ENCODE data around the gene SMARCAD1. TPM values are rescaled to one million over a fixed set of nuclear protein-coding genes. Genes with fewer than 3 reads are reported as not detected.
"Not testable (repeated sequence)": the region's sequence is repeated elsewhere in the genome, so short reads cannot be mapped to it uniquely, and the experiment has no call there.

SMARCAD1 gene
- polyA plus RNA-seq, 1 of the 3 experiments (the other 2 are of a cell fraction) = 10.7 TPM

- ChIA-PET POLR2A (no interaction called here), CTCF (interaction anchor here (0.9 to 1.3 kb wide), 3 partner anchors 19 to 296 kb away, joined by 3 to 4 read pairs (median 3); no protein-coding TSS in a partner anchor)
- no peak overlapping the region for H3K4me3 ChIP-seq (ENCODE audit: low read depth in 2 of 2, low read length in 1 of 2)
- no peaks in the 10 kb centered on the region for H3K9me2 ChIP-seq
- DNase-seq = no peak
- 73% methylated on average over 4 of the region's 4 CpGs for WGBS (ENCODE audit: low lambda C conversion rate)
- no peak overlapping the region for H3K4me2 ChIP-seq
- no peak for TF ChIP-seq TAF1 (IDR thresholded peaks at IDR 0.05; ENCODE audit: borderline replicate concordance, low read depth, low read length)
- TF ChIP-seq FOXM1 (IDR thresholded peaks at IDR 0.05; ENCODE audit: low read depth) = no peak
- no peak for TF ChIP-seq TCF12 (IDR thresholded peaks at IDR 0.05)
- no peak for TF ChIP-seq MAX (IDR thresholded peaks at IDR 0.05; ENCODE audit: low read depth)
- 0 out of 2 replicates have a peak, but pooled peaks have one; percentile 13 for TF ChIP-seq PBX3 (IDR thresholded peaks at IDR 0.05)
- no peak for TF ChIP-seq CHD2 (IDR thresholded peaks at IDR 0.05; ENCODE audit: low read length, partially characterized antibody)
- H3K27ac ChIP-seq (ENCODE audit: low read depth in 2 of 2, low read length in 1 of 2) = no peak overlapping the region
- no peaks in the 10 kb centered on the region for H4K20me1 ChIP-seq (ENCODE audit: insufficient read depth)
- no peak overlapping the region for H3K9ac ChIP-seq
- H3K9me3 ChIP-seq = no peaks in the 10 kb centered on the region
- no peak overlapping the region for H2AFZ ChIP-seq (ENCODE audit: low read depth)
- H3K27me3 ChIP-seq (ENCODE audit: insufficient read depth) = no peaks in the 10 kb centered on the region
- no peaks in the 10 kb centered on the region; a peak in 2 of 4 replicates for H3K4me1 ChIP-seq (ENCODE audit: control insufficient read depth in 1 of 2, insufficient read depth in 2 of 2, low read depth in 1 of 2, low read length in 1 of 2)
- H3K79me2 ChIP-seq (ENCODE audit: insufficient read depth) = no peaks in the 10 kb centered on the region
- no peaks in the 10 kb centered on the region for H3K36me3 ChIP-seq (replicated peaks in 1 of 2; ENCODE audit: control insufficient read depth in 1 of 2, insufficient read depth in 2 of 2, low read length in 1 of 2)
- peaks cover 12% of the 10 kb centered on the region for H3F3A ChIP-seq (replicated peaks; ENCODE audit: insufficient read depth)
Measured at GRCh38 chr4:94307231-94307871, 99.7 kb downstream of the SMARCAD1 start.

GRCh38 chr4:94319927-94320326 is 112.3 kb downstream of the SMARCAD1 start:
- H3K79me2 ChIP-seq (ENCODE audit: insufficient read depth); H3K4me1 ChIP-seq (ENCODE audit: control insufficient read depth in 1 of 2, insufficient read depth in 2 of 2, low read depth in 1 of 2, low read length in 1 of 2); DNase-seq; CTCF ChIA-PET; H3K9ac ChIP-seq; H3K9me2 ChIP-seq; POLR2A ChIA-PET; H3K36me3 ChIP-seq (replicated peaks in 1 of 2; ENCODE audit: control insufficient read depth in 1 of 2, insufficient read depth in 2 of 2, low read length in 1 of 2); H3K27ac ChIP-seq (ENCODE audit: low read depth in 2 of 2, low read length in 1 of 2); H3K4me2 ChIP-seq; H3K27me3 ChIP-seq (ENCODE audit: insufficient read depth); H3K9me3 ChIP-seq; H4K20me1 ChIP-seq (ENCODE audit: insufficient read depth); H2AFZ ChIP-seq (ENCODE audit: low read depth); H3F3A ChIP-seq (replicated peaks; ENCODE audit: insufficient read depth); H3K4me3 ChIP-seq (ENCODE audit: low read depth in 2 of 2, low read length in 1 of 2): not testable (repeated sequence)

GRCh38 chr4:94325835-94326234 is 118.2 kb downstream of the SMARCAD1 start:
- Histone ChIP-seq H3F3A (replicated peaks; ENCODE audit: insufficient read depth) (no peaks in the 10 kb centered on the region), H3K9me2 (no peaks in the 10 kb centered on the region), H3K4me3 (ENCODE audit: low read depth in 2 of 2, low read length in 1 of 2) (no peak overlapping the region), H2AFZ (ENCODE audit: low read depth) (no peak overlapping the region), H3K9ac (no peak overlapping the region), H3K27ac (ENCODE audit: low read depth in 2 of 2, low read length in 1 of 2) (no peak overlapping the region), H4K20me1 (ENCODE audit: insufficient read depth) (no peaks in the 10 kb centered on the region), H3K4me1 (ENCODE audit: control insufficient read depth in 1 of 2, insufficient read depth in 2 of 2, low read depth in 1 of 2, low read length in 1 of 2) (no peaks in the 10 kb centered on the region), H3K79me2 (ENCODE audit: insufficient read depth) (no peaks in the 10 kb centered on the region), H3K27me3 (ENCODE audit: insufficient read depth) (no peaks in the 10 kb centered on the region), H3K9me3 (peaks cover 10% of the 10 kb centered on the region), H3K36me3 (replicated peaks in 1 of 2; ENCODE audit: control insufficient read depth in 1 of 2, insufficient read depth in 2 of 2, low read length in 1 of 2) (no peaks in the 10 kb centered on the region), H3K4me2 (no peak overlapping the region)
- TF ChIP-seq FOXM1 (IDR thresholded peaks at IDR 0.05; ENCODE audit: low read depth) (no peak), GATA2 (CRISPR knock-in tag; IDR thresholded peaks at IDR 0.05) (no peak), RAD21 (IDR thresholded peaks at IDR 0.05; ENCODE audit: low read length) (no peak), POLR2AphosphoS5 (IDR thresholded peaks at IDR 0.05; ENCODE audit: low read depth, low read length) (no peak), EZH2phosphoT487 (IDR thresholded peaks at IDR 0.05; ENCODE audit: borderline replicate concordance, low read depth) (no peak), MAX (IDR thresholded peaks at IDR 0.05; ENCODE audit: low read depth) (no peak), TCF12 (IDR thresholded peaks at IDR 0.05) (no peak), SIN3A (IDR thresholded peaks at IDR 0.05; ENCODE audit: borderline replicate concordance, low read depth, low read length) (no peak), RXRA (IDR thresholded peaks at IDR 0.05; ENCODE audit: borderline replicate concordance, low read depth) (no peak), RFX5 (IDR thresholded peaks at IDR 0.05; ENCODE audit: low read length) (no peak), TAF1 (IDR thresholded peaks at IDR 0.05; ENCODE audit: borderline replicate concordance, low read depth, low read length) (no peak), REST (IDR thresholded peaks at IDR 0.05; ENCODE audit: low read depth, low read length) (no peak), MEF2A (IDR thresholded peaks at IDR 0.05; ENCODE audit: borderline replicate concordance, low read depth) (no peak), FOSL2 (IDR thresholded peaks at IDR 0.05; ENCODE audit: borderline replicate concordance, low read depth) (no peak)
- 14% methylated on average over 1 of the region's 1 CpG for WGBS (ENCODE audit: low lambda C conversion rate)
- ChIA-PET POLR2A (no interaction called here), CTCF (interaction anchor here (0.9 kb wide), 1 partner anchor 81 kb away, joined by 3 read pairs; no protein-coding TSS in a partner anchor)
- no peak for DNase-seq
